Stomach (tissue), 4 donors: ENCODE results near the gene CREB5.

Experiments
- EP300 ChIP-seq: sonication (generic); formaldehyde crosslinking; IDR thresholded peaks from one replicate; pipeline ENCODE4 v1.6.1; 2017; ENCODE audit warnings: antibody characterized with exemption
- POLR2A ChIP-seq, 4 donors: fragments of 450-650 bp; IDR thresholded peaks; one replicate each; pipeline ENCODE4 v1.6.1; 2016; ENCODE audit warnings: antibody characterized with exemption in 4 of 4, control low read depth in 2 of 4, mild to moderate bottlenecking in 1 of 4, moderate library complexity in 1 of 4
- POLR2AphosphoS5 ChIP-seq, 3 donors: sonication (generic); formaldehyde crosslinking; IDR thresholded peaks; one replicate each; pipeline ENCODE4 v1.6.1; 2016; ENCODE audit warnings: antibody characterized with exemption in 3 of 3
- TF ChIP-seq, protein P1 (sequence below), 7 experiments: fragments of 450-650 bp in 4 of 7; fragments of 200-600 bp in 3 of 7; sonication (generic) in 3 of 7; IDR thresholded peaks; one replicate each; pipeline ENCODE4 v1.5.1; 2016 to 2019; ENCODE audit warnings: antibody characterized with exemption in 7 of 7, control low read depth in 2 of 7, mild to moderate bottlenecking in 1 of 7

DNA sequence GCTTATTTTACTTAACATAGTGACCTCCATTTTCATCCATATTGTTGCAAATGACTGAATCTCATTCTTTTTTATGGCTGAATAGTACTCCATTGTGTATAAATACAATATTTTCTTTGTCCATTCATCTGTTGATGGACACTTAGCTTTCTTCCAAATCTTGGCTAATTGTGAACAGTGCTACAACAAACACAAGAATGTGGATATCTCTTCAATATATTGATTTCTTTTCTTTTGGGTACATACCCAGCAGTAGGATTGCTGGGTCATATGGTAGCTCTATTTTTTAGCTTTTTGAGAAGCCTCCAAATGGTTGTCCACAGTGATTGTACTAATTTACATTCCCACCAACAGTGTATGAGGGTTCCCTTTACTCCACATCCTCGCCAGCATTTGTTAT is 58.0 kb downstream of the CREB5 start:
- TF ChIP-seq, protein P1, sequence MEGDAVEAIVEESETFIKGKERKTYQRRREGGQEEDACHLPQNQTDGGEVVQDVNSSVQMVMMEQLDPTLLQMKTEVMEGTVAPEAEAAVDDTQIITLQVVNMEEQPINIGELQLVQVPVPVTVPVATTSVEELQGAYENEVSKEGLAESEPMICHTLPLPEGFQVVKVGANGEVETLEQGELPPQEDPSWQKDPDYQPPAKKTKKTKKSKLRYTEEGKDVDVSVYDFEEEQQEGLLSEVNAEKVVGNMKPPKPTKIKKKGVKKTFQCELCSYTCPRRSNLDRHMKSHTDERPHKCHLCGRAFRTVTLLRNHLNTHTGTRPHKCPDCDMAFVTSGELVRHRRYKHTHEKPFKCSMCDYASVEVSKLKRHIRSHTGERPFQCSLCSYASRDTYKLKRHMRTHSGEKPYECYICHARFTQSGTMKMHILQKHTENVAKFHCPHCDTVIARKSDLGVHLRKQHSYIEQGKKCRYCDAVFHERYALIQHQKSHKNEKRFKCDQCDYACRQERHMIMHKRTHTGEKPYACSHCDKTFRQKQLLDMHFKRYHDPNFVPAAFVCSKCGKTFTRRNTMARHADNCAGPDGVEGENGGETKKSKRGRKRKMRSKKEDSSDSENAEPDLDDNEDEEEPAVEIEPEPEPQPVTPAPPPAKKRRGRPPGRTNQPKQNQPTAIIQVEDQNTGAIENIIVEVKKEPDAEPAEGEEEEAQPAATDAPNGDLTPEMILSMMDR (IDR thresholded peaks at IDR 0.05): no peak
- TF ChIP-seq POLR2AphosphoS5 (IDR thresholded peaks at IDR 0.05) (no peak), POLR2A (IDR thresholded peaks at IDR 0.05) (no peak), EP300 (no peak)
